T follicular helper cell (primary cell): ENCODE measurements around the gene FAM83G.
"Not testable (repeated sequence)": the region's sequence is repeated elsewhere in the genome, so short reads cannot be mapped to it uniquely, and the experiment has no call there.

Source experiments
- DNase-seq: peaks from one replicate; pipeline ENCODE4 v3.0.0-alpha.2; 2020; ENCODE audit warnings: low read depth

The FAM83G gene

DNA sequence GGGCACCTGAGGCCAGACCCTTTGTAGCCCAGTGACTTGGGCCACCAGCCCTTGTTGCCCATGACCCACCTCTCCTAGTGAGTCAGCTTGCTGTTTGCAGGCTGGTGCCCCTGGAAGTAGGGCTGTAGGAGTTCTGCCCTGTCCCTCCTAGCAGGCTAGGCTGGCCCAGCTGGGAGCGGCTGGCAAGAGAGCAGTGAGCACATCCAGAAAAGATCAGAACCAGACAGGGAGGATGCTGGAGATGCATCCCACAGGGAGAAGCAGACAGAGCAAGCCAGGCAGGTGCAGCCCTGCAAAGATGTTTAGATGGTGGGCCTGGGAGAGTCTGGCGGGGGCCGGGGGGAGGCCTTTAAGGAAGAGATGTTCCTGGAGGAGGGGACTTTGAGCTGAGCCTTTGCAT, 50.2 kb downstream of the FAM83G start:
- DNase-seq = no peak

DNA sequence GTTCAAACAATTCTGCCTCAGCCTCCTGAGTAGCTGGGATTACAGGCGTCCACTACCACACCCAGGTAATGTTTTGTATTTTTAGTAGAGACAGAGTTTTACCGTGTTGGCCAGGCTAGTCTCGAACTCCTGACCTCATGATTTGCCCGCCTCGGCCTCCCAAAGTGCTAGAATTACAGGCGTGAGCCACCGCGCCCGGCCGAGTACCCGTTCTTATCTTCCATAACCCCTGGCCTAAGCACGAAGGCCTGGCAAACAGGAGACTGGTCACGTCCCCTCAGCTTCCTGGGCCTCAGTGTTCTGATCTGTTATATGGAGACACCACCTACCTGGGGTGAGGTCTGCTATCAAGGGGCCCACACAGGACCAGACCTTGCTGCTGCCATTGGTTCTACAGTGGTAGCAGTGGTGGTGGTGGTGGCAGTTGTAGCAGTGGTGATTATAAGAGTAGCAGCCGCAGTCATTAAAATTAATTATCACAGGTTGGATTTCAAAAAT, 51.3 kb downstream of the FAM83G start:
- DNase-seq = no peak

DNA sequence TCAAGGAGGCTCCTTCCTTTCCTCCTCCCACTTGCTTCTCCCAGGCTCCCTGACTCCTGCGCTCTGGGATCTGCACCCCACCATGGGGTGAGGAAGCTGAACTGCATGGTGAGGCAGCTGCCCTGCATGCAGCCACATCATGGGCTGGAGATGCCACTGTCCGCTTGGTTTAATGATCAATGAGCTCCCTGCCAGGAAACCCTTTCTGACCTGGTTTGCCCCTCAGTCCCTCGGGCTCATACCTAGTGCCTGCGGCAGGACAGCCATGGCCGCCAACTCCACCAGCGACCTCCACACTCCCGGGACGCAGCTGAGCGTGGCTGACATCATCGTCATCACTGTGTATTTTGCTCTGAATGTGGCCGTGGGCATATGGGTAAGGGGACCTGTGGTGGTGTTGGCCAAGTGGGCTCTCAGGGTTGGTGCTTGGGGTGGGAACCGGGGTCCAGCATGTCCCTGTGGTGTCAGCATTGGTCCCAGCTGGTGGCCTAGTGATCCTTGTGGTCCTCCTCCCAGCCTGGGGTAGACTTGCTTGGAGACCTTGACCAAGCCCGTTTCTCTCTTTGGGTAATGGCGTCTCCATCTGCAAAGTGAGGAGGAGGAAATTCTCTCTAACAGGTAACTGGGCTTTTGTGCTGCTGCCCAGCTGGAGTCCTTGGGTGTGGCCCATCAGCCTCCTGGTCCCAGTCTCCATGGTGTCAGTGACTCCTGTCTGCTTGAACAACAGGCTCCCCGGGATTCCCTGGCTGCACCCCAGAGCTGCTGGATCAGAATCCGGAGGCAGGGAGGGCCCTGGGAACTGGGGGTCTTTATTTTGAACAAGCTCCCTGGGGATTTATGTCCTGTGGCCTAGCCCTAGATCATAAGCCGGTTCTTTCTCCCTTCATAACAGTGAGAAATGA, 52.4 kb downstream of the FAM83G start, which contains the start of gene SLC5A10:
Gene SLC5A10 (plus strand): TSS at position 225 of the 902 bp plus-strand sequence. CDS start 41 bp downstream, at position 266.
- DNase-seq = no peak

DNA sequence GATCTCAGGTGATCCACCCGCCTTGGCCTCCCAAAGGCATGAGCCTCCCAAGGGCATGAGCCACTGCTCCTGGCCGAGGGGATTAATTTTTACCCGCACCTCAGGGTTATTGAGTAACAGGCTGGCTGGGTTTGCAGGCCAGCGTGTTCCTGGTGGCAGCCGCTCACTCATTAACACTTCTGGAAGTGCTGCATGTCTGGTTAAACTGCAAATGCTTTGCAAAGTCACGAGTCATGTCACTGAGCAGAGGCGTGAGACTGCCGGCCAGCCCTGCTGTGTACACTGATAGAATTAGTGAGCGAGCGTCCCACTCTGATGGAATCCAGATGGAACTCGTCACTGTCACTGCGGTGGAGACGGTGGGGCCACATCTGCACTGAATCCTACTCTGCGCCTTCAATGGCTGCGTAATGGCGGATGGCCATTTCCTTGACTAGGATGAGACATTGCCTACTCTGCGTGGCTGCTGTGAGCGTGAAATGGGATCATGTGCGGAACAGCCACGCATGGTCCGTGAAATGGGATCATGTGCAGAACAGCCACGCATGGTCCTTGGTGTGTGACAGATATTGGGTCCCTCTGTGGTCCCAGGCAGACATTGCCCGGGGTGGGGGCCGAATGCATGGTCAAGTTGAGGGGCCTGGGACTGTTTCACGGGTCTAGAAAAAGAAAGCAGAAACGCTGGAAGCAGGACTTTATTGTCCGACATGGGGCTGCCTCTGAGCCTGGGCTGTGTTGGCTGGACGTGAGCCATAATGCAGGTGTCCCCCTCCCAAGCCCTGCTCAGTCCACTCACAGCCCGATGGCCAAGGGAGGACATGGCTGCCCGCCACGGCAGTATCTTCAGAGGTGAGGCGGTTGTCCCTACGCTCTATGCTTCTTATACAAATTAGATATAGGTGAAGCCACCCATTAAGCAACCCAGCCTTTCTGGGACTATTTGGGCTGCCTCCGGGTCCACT, 53.3 kb downstream of the FAM83G start:
- DNase-seq = no peak

DNA sequence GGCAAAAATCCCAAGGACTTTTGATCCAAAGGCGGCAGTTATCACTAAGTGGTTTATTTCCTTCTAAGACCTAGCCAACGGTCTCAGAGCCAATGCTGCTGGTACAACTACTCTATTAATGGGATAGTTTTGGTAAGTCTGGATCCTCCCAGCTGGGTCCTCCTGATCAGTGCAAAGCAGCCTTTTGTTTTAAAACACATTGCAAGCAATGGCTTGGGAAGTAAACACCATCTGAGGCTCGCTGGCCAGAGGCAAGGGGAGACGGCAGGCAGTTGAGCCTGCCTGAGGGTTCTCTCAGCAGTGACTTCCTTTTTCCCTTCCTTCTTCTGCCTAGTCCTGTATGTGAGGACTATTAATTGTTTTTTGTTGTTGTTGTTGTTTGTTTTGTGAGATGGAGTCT, 54.2 kb downstream of the FAM83G start:
- no peak for DNase-seq

DNA sequence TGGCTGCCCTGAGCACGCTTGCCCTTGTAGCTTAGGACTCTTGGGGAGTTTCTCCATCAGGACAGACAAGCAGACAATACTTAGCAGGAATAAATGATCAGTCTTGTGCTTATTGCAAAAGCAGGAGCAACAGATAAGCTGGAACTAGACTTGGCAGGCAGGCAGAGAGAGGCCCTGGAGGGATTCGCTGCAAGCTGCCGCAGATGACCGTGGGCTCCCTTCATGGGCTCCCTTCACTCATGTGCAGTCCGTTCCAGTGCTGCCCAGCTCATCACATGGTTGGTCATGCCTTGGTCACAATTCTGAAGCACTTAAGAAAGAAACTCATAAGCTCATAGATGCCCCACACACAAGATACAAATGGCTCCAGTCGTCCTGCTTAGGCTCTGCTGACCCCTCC, 55.0 kb downstream of the FAM83G start:
- DNase-seq = no peak

DNA sequence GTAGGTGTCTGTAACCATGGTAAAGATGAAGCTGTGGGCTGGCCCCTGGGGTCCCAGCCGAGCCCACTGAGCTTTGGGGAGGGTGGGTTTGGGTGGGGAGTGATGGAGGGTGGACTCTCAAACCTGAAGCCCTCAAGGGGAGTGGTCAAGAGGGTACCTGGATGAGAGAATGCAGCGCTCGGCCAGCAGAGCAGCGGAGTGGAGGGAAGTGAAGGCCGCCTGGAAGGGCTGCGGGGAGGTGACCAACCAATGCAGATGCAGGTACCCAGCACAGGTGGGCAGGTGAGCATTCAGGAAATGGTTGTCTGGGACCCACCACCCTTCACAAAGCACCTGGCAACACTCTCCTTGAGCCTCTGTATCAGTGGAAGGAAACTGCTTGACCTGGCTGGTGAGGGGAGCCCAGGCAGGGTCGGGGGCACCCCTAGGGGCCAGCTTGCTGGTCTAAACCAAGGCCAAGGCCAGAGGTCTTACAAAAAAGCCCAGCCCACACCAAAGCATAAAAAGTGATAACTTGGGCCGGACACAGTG, 56.0 kb downstream of the FAM83G start:
- DNase-seq = no peak

DNA sequence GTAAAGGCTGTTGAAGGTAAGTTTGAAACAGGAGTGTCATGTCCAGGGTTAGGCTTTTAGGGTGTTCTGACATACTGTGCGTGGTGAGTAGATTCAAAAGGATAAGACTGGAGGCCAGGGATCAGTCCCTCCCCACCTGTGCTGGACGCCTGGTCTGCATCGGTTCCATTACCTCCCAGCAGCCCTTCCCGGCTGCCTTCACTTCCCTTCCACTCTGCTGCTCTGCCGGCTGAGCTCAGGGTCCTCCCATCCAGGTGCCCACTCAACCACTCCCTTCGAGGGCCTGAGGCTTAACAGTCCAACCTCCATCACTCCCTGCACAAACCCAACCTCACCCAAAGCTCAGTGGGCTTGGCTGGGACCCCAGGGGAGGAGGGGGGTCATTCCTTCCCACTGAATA, 56.7 kb downstream of the FAM83G start:
- no peak for DNase-seq

DNA sequence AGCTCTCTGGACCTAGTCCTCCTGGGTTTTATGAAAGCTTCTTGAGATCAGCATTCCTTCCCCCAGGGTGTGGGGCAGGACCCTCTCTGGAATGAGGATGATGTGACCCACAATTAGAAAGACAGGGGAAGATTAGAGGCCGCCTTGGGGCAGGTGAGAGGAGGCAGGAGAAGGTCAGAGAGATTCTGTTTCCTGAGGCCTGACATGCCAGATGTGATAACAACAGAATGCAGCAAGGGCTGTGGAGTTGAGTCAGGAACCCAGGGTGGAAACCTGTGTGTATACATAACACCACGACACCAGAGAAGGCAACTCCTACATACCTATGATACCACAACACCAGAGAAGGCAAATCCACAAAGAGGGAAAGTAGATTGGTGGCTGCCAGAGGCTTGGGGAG, 58.0 kb downstream of the FAM83G start:
- DNase-seq = no peak

DNA sequence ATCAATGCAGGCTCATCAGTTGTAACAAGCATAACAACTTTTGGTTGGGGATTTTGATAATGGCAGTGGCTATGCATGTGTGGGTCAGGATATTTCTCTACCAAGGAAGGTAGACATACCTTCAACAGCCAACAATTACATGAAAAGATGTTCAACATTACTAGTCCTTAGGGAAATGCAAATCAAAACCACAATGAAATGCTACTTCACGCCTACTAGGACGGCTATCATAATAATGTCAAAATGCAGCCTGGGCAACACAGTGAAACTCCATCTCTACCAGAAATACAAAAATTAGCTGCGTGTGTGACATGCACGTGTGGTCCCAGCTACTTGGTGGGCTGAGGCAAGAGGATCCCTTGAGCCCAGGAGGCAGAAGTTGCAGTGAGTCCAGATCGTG, 59.9 kb downstream of the FAM83G start:
- DNase-seq = no peak

DNA sequence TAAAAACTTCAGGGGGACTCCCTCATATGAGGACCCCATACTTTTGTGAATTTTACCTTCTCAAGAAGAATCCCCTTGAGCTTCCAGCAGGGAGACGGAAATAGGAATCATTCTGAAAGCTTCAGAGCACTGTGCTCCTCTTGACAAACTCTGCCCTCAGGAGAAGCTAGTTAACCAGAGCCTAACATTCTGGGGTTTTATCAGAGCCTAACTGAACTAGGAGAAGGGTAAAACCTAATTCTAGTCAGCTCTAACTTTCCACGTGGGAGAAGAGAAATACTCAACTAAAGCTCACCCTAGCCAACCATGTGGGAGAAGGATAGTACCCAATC, 65.9 kb downstream of the FAM83G start:
- no peak for DNase-seq

DNA sequence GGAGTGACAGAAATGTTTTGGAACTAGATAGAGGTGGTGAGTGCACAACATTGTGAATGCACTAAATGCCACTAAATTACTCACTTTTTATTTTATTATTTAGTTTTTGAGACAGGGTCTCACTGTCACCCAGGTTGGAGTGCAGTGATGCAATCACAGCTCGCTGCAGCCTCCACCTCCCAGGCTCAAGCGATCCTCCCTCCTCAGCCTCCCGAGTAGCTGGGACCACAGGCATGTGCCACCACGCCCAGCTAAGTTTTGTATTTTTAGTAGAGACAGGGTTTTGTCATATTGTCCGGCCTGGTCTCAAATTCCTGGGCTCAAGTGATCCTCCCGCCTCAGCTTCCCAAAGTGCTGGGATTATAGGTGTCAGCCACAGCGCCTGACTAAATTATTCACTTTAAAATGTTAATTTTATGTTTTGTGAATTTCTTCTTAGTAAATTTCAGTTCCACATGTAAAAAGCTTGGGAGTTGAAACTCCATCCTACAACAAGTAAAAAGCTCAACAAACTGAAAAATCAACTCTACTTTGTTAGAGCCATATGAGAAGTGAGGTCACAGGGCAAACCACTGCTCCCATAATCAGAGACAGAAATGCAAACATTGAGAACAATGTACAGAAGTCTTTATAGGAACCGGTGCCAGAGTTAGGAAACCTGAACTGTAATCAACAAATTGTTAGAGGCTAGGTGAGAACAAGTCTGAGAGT, 66.4 kb downstream of the FAM83G start:
- DNase-seq = no peak

DNA sequence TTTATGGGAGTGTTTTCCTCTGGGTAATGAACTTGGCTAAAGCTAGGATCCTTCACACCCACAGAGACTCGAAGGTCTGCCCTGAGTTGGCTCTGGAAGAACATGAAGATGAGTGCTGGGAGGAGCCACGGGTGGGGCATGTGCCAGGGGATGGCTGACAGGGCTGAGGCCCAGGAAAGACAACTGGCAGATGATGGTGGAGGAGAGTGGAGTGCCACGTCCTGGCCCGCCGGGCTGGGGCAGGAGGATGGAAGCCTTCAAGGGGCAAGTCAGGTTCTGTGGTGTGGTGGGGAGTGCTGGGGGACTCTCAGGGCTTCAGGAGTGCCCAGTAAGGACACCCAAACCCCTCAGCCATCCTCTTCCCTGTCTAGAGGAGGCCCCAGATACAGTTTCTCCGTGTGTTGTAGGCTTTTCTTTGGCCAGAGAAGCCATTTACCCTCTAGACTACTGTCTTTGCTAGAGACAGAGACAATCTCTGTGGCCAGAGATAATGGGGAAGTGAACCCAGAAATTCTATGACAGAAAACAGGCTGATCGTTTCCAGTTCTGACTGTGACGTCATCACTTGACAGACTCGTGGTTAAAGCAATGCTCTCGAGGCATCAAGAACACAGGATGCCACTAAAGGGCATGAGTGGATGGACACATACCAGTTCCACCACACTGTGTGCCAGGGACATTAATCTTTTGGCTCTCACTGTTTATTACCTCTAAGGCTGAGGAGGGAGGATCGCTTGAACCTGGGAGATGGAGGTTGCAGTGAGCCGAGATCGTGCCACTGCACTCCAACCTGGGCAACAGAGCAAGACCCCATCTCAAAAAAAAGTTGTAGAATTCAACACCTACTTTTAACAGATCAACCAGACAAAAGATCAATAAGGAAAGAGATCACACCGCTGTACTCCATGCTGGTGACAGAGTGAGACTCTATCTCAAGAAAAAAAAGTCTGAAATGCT, 71.2 kb downstream of the FAM83G start:
- no peak for DNase-seq

DNA sequence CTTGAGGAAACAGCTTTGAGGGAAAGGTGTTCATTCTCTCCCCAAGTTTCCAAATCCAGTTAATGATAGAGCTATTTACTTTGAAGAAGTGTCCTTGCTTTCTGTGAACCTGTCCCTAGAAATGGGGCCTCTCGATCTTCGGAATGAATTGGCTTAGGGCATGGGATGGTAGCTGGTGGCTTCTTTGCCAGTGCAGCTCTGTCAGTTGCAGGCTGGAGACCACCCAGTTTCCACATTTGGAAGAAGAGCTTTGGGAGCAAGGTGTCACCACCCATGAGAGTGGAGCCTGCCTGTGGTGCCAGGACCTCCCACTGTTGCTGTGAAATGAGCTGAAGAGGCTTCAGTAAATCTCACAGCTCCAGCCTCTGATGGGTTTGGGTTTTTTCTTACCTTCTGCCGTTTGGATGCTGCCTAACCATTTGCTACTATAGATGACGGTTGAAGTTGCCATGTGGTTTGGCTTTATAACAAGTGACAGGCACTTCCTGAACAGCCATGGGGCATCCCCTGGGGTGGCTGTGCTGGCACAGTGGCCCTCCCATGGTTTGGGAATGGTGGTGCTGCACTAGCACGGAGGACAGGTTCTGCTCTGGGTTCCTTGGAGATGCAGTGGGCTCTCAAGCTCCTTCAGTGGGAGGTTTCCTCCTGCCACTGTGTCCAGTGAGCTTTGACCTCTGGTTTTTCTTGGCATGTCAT, 72.1 kb downstream of the FAM83G start:
- no peak for DNase-seq

DNA sequence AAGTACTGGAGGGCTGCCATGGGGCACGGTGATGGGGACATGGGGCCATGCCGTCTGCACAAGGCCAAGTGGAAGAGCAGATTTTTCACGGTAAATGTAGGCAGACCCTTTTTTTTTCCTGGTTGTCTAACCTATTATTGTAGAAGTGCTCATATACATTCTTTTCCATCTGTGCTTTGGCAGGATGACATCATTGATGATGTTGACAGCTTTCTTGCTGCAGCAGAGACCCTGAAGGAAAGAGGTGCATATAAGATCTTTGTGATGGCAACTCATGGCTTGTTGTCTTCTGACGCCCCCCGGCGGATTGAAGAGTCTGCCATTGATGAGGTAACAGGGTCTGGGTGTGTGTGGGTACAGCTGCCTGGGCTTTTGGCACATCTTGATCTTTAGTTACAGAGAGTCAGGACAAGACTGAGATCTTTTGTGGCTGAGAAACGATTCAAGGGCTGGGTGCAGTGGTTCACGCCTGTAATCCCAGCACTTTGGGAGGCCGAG, 75.9 kb downstream of the FAM83G start:
- DNase-seq = no peak

DNA sequence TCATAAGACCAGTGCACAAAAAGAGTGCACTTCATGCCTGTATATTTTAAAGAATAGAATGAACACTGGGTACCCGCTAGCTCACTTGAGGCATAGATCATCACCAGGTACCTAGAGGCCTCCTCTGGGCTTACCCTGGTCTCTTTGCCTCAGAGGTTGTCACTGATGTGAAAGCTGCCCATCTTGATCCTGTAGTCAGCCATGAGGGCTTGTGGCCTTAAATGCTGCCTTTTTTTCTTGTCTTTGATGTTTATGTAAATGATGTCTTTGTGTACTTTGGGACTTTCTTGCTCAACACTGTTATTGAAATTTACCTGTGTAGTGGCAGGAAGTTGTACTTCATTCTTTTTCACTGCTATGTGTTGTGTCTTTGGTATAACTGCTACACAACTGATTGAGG, 79.4 kb downstream of the FAM83G start:
- DNase-seq = no peak

DNA sequence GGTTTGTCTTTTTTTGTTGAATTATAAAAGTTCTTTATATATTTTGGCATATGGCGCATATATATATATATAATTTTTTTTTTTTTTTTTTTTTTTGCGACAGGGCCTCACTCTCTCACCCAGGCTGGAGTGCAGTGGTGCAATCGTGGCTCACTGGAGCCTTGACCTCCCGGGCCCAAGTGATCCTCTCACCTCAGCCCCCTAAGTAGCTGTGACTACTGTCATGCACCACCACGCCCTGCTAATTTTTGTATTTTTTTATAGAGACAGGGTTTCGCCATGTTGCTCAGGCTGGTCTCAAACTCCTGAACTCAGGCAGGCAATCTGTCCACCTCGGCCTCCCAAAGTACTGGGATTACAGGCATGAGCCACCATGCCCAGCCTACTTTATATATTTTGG, 82.0 kb downstream of the FAM83G start:
- not testable (repeated sequence) for DNase-seq

DNA sequence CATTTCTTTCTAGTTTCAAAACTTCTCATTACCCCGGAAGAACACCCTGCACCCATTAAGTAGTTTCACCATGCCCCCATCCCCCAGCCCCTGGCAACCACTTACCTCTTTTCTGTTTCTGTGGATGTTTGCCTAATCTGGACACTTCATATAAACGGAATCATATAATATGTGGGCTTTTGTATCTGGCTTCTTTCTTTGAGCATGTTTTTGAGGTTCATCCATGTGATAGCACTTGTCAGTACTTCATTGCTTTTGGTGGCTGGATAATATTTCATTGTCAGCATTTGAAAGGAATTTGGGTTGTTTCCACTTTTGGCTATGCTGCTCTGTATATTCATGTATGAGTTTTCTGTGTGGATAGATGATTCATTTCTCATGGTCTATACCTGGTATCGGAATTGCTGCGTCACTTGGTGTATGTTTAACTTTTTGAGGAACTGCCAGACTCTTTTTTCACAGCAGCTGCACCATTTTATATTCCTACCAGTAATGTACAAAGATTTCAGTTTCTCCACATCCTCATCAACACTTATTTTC, 82.6 kb downstream of the FAM83G start:
- DNase-seq = no peak

DNA sequence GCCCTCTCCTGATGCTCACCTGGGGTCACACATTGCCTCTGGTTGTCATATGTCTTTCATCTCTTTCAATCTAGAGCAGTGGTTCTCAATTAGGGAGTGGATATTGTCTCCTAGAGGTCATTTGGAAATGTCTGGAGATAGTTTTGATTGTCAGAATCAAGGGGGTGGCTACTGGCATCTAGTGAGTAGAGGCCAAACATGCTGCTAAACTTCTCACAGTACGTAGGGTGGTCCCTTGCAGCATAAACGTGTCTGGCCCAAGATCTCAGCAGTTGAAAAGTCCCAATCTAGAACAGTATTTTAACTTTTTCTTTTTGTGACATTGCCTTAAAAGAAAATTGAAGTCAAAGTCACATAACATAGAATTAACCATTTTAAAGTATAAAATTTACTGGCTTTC, 83.1 kb downstream of the FAM83G start:
- no peak for DNase-seq
